Nephron (organoid): ENCODE measurements around the gene EMC7.
"Not testable (repeated sequence)": the region's sequence is repeated elsewhere in the genome, so short reads cannot be mapped to it uniquely, and the experiment has no call there.

ENCODE experiments used
- H3K27ac Mint-ChIP-seq, 3 experiments: 2 replicates each; pipeline ENCODE4 v1.8.0; 2020; ENCODE audit warnings: mixed read lengths in 3 of 3, mild to moderate bottlenecking in 2 of 3, moderate library complexity in 1 of 3
- H3K27me3 Mint-ChIP-seq: 2 replicates; pipeline ENCODE4 v1.8.0; 2021; ENCODE audit warnings: low read depth, mild to moderate bottlenecking, moderate library complexity, mixed read lengths
- H3K36me3 Mint-ChIP-seq: 2 replicates; pipeline ENCODE4 v1.8.0; 2020; ENCODE audit warnings: low read depth, mixed read lengths
- H3K4me1 Mint-ChIP-seq: 2 replicates; pipeline ENCODE4 v1.8.0; 2020; ENCODE audit warnings: mixed read lengths
- H3K4me3 Mint-ChIP-seq, 3 experiments: 2 replicates each; pipeline ENCODE4 v1.8.0; 2020; ENCODE audit warnings: mild to moderate bottlenecking in 3 of 3, mixed read lengths in 3 of 3, moderate library complexity in 2 of 3
- H3K9me3 Mint-ChIP-seq: 2 replicates; pipeline ENCODE4 v1.8.0; 2020; ENCODE audit warnings: mixed read lengths
- CTCF ChIP-seq, 3 experiments: fragments of 200-600 bp; sonication (generic); IDR thresholded peaks; one replicate each; pipeline ENCODE4 v1.5.0; 2021; ENCODE audit warnings: antibody characterized with exemption in 3 of 3; ENCODE audit not compliant: unreplicated experiment in 3 of 3

Gene EMC7

GRCh38 chr15:34126522-34126921 is 24.9 kb upstream of the EMC7 start:
- Mint-ChIP-seq H3K36me3 (no peaks in the 10 kb centered on the region), H3K27me3 (no peaks in the 10 kb centered on the region), H3K4me1 (peaks cover 50% of the 10 kb centered on the region), H3K4me3 (no peak overlapping the region), H3K9me3 (no peaks in the 10 kb centered on the region), H3K27ac (no peak overlapping the region)
- TF ChIP-seq CTCF (IDR thresholded peaks at IDR 0.05; ENCODE audit: unreplicated experiment in 3 of 3) = no peak

GRCh38 chr15:34125945-34126344 is 24.3 kb upstream of the EMC7 start:
- no peak for TF ChIP-seq CTCF (IDR thresholded peaks at IDR 0.05; ENCODE audit: unreplicated experiment in 3 of 3)
- H3K9me3 Mint-ChIP-seq = no peaks in the 10 kb centered on the region
- no peaks in the 10 kb centered on the region for H3K27me3 Mint-ChIP-seq
- no peak overlapping the region for H3K4me3 Mint-ChIP-seq
- no peaks in the 10 kb centered on the region for H3K36me3 Mint-ChIP-seq
- peak overlapping the region in 2 of 3 experiments; percentile 43 to 64 for H3K27ac Mint-ChIP-seq
- peaks cover 50% of the 10 kb centered on the region for H3K4me1 Mint-ChIP-seq

GRCh38 chr15:34124651-34125050 is 23.0 kb upstream of the EMC7 start:
- H3K9me3 Mint-ChIP-seq = no peaks in the 10 kb centered on the region
- no peaks in the 10 kb centered on the region for H3K36me3 Mint-ChIP-seq
- H3K27ac Mint-ChIP-seq = peak overlapping the region; percentile 64 to 82 (median 78)
- H3K4me1 Mint-ChIP-seq = peaks cover 46% of the 10 kb centered on the region
- no peak for TF ChIP-seq CTCF (IDR thresholded peaks at IDR 0.05; ENCODE audit: unreplicated experiment in 3 of 3)
- peak overlapping the region in 1 of 3 experiments; percentile 20 for H3K4me3 Mint-ChIP-seq
- H3K27me3 Mint-ChIP-seq = no peaks in the 10 kb centered on the region

GRCh38 chr15:34122771-34123183 is 21.1 kb upstream of the EMC7 start:
- Mint-ChIP-seq H3K9me3 (no peaks in the 10 kb centered on the region), H3K27me3 (no peaks in the 10 kb centered on the region), H3K4me3 (no peak overlapping the region), H3K36me3 (no peaks in the 10 kb centered on the region), H3K4me1 (peaks cover 49% of the 10 kb centered on the region), H3K27ac (peak overlapping the region in 2 of 3 experiments; percentile 10 to 29)
- no peak for TF ChIP-seq CTCF (IDR thresholded peaks at IDR 0.05; ENCODE audit: unreplicated experiment in 3 of 3)

GRCh38 chr15:34121786-34122185 is 20.1 kb upstream of the EMC7 start:
- not testable (repeated sequence) for H3K36me3 Mint-ChIP-seq, H3K27me3 Mint-ChIP-seq, H3K9me3 Mint-ChIP-seq, H3K4me3 Mint-ChIP-seq
- H3K4me1 Mint-ChIP-seq = peaks cover 54% of the 10 kb centered on the region
- H3K27ac Mint-ChIP-seq = peak overlapping the region in 1 of 3 experiments; percentile 7

GRCh38 chr15:34120420-34120819 is 18.8 kb upstream of the EMC7 start:
- not testable (repeated sequence) for H3K36me3 Mint-ChIP-seq, H3K9me3 Mint-ChIP-seq, H3K27me3 Mint-ChIP-seq, H3K4me3 Mint-ChIP-seq
- Mint-ChIP-seq H3K27ac (peak overlapping the region in 1 of 3 experiments; percentile 2), H3K4me1 (peaks cover 42% of the 10 kb centered on the region)

GRCh38 chr15:34119291-34119690 is 17.6 kb upstream of the EMC7 start:
- H3K9me3 Mint-ChIP-seq = no peaks in the 10 kb centered on the region
- no peaks in the 10 kb centered on the region for H3K36me3 Mint-ChIP-seq
- TF ChIP-seq CTCF (IDR thresholded peaks at IDR 0.05; ENCODE audit: unreplicated experiment in 3 of 3) = no peak
- peak overlapping the region in 2 of 3 experiments; percentile 54 to 61 for H3K27ac Mint-ChIP-seq
- no peak overlapping the region for H3K4me3 Mint-ChIP-seq
- H3K4me1 Mint-ChIP-seq = peaks cover 31% of the 10 kb centered on the region
- peaks cover 4% of the 10 kb centered on the region for H3K27me3 Mint-ChIP-seq
